Measurements from ENCODE around the gene XRCC1.

GRCh38 chr19:43586346-43586745, 11.0 kb upstream of the XRCC1 start:
- no peak for TF ChIP-seq CTCF (IDR thresholded peaks at IDR 0.05)
- no peak for TF ChIP-seq ZFX (IDR thresholded peaks at IDR 0.05; ENCODE audit: borderline replicate concordance)

Measured in 22Rv1 (cell line).